ENCODE results near the gene CST2.
"Not testable (repeated sequence)": the region's sequence is repeated elsewhere in the genome, so short reads cannot be mapped to it uniquely, and the experiment has no call there.

- not testable (repeated sequence) for TF ChIP-seq CTCF, POLR2AphosphoS5, POLR2A (IDR thresholded peaks at IDR 0.05)
Measured at GRCh38 chr20:23778676-23779075, 47.9 kb downstream of the CST2 start.

Data from breast epithelium (tissue), 3 donors.